ENCODE results near the gene RNU2-1.
"Not testable (repeated sequence)": the region's sequence is repeated elsewhere in the genome, so short reads cannot be mapped to it uniquely, and the experiment has no call there.

The RNU2-1 gene

DNA sequence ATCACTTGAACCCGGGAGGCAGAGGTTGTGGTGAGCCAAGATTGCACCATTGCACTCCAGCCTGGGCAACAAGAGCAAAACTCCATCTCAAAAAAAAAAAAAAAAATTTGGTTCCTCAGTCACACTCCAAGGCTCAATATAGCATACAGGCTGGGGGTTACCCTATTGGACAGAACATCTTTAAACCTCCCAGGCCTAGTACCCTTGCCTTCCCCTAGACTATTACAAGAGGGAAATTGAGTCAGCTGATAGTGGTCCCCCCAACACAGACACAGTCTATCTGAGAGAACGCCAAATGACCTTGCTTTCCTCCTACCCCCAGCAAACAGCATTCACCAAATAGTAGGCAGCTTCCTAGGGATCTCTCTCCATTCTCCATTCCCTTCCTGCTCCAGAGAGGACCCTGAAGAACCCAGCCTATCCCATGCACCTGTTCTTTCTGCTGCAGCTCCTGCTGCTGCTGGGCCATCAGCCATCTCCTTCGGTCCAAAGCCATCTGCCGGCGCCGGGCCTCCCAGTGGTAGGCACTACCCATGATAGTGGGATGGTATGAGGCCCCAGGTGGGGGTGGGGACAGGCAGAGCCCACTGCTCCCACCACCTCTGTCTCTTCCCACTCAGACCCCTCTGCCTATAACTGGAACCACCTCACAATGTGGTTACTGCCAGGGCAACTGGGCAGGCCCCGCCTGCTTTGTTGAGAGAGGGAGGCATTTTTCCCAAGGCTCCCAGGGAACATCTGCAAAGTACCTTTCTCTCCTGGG, 5.6 kb downstream of the RNU2-1 start, which contains the start of gene CCDC200:
TSS of gene CCDC200 (minus strand) at position 604 of the 763 bp plus-strand sequence. CDS start at position 535, 69 bp downstream.
- H3K4me3 ChIP-seq (ENCODE audit: low read depth in 1 of 2, low read length in 2 of 2); H3K27me3 ChIP-seq (ENCODE audit: low read depth, low read length); H3K9me3 ChIP-seq (ENCODE audit: control insufficient read depth in 1 of 2, low read length in 2 of 2); H3K4me1 ChIP-seq (ENCODE audit: control insufficient read depth in 1 of 2, insufficient read depth in 2 of 2, low read length in 2 of 2); H3K27ac ChIP-seq (ENCODE audit: low read length); H3K36me3 ChIP-seq (ENCODE audit: control insufficient read depth in 1 of 2, insufficient read depth in 2 of 2, low read length in 2 of 2): not testable (repeated sequence)

DNA sequence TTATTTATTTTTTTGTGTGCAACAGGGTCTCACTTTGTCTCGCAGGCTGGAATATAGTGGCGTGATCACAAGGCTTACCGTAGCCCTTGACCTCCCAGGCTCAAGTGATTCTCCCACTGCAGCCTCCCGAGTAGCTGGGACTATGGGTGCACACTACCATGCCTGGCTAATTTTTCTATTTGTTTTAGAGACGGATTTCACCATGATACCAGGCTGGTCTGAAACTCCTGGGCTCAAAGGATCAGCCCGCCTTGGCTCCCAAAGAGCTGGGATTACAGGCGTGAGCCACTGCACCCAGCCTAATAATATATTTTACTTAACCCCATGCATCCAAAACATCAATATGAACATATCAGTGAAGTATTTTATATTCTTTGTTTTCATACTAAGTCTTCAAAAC, 7.4 kb downstream of the RNU2-1 start:
- Histone ChIP-seq H3K9me3 (ENCODE audit: control insufficient read depth in 1 of 2, low read length in 2 of 2) (no peaks in the 10 kb centered on the region), H3K4me3 (ENCODE audit: low read depth in 1 of 2, low read length in 2 of 2) (no peak overlapping the region), H3K27me3 (ENCODE audit: low read depth, low read length) (no peaks in the 10 kb centered on the region), H3K4me1 (ENCODE audit: control insufficient read depth in 1 of 2, insufficient read depth in 2 of 2, low read length in 2 of 2) (no peaks in the 10 kb centered on the region), H3K27ac (ENCODE audit: low read length) (no peak overlapping the region), H3K36me3 (ENCODE audit: control insufficient read depth in 1 of 2, insufficient read depth in 2 of 2, low read length in 2 of 2) (peaks cover 0 to 8% of the 10 kb centered on the region in 2 donors)

- Histone ChIP-seq H3K27ac (ENCODE audit: low read length) (no peak overlapping the region), H3K4me1 (ENCODE audit: control insufficient read depth in 1 of 2, insufficient read depth in 2 of 2, low read length in 2 of 2) (no peaks in the 10 kb centered on the region), H3K36me3 (ENCODE audit: control insufficient read depth in 1 of 2, insufficient read depth in 2 of 2, low read length in 2 of 2) (peaks cover 0 to 8% of the 10 kb centered on the region in 2 donors), H3K9me3 (ENCODE audit: control insufficient read depth in 1 of 2, low read length in 2 of 2) (no peaks in the 10 kb centered on the region), H3K27me3 (ENCODE audit: low read depth, low read length) (no peaks in the 10 kb centered on the region), H3K4me3 (ENCODE audit: low read depth in 1 of 2, low read length in 2 of 2) (no peak overlapping the region)
These were observed 9.6 kb downstream of the RNU2-1 start for GRCh38 chr17:43224146-43224705.

- Histone ChIP-seq H3K27me3 (ENCODE audit: low read depth, low read length) (no peaks in the 10 kb centered on the region), H3K9me3 (ENCODE audit: control insufficient read depth in 1 of 2, low read length in 2 of 2) (no peaks in the 10 kb centered on the region), H3K4me3 (ENCODE audit: low read depth in 1 of 2, low read length in 2 of 2) (no peak overlapping the region), H3K27ac (ENCODE audit: low read length) (no peak overlapping the region), H3K36me3 (ENCODE audit: control insufficient read depth in 1 of 2, insufficient read depth in 2 of 2, low read length in 2 of 2) (peaks cover 8 to 28% of the 10 kb centered on the region in 2 donors), H3K4me1 (ENCODE audit: control insufficient read depth in 1 of 2, insufficient read depth in 2 of 2, low read length in 2 of 2) (no peaks in the 10 kb centered on the region)
These were observed 13.2 kb downstream of the RNU2-1 start for GRCh38 chr17:43220511-43221125.

DNA sequence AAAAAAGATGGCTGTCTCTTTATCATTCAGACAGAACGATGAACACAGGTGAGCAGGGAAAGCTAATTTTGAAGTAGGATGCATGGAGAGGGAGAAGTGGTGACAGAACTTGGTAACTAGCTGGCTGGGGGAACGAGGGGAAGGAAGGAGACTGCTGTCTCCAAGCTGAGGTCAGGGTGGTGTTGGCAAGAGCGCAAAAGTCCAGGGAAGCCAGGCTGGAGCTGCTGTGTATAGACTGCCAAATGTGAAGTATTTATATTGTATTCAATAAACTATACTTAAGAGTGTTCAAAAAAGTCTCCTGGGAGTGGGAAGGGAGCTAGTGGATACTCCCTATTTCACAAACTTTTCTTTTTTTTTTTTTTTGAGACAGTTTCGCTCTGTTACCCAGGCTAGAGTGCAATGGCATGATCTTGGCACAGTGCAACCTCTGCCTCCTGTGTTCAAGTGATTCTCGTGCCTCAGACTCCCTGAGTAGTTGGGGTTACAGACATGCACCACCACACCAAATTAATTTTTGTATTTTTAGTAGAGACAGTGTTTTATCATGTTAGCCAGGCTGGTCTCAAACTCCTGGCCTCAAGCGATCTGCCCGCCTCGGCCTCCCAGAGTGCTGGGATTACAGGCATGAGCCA, 13.9 kb downstream of the RNU2-1 start:
- Histone ChIP-seq H3K27ac (ENCODE audit: low read length) (no peak overlapping the region), H3K4me3 (ENCODE audit: low read depth in 1 of 2, low read length in 2 of 2) (no peak overlapping the region), H3K27me3 (ENCODE audit: low read depth, low read length) (no peaks in the 10 kb centered on the region), H3K4me1 (ENCODE audit: control insufficient read depth in 1 of 2, insufficient read depth in 2 of 2, low read length in 2 of 2) (no peaks in the 10 kb centered on the region), H3K36me3 (ENCODE audit: control insufficient read depth in 1 of 2, insufficient read depth in 2 of 2, low read length in 2 of 2) (peaks cover 8 to 32% of the 10 kb centered on the region in 2 donors), H3K9me3 (ENCODE audit: control insufficient read depth in 1 of 2, low read length in 2 of 2) (no peaks in the 10 kb centered on the region)

GRCh38 chr17:43219001-43219400, 14.8 kb downstream of the RNU2-1 start:
- Histone ChIP-seq H3K4me1 (ENCODE audit: control insufficient read depth in 1 of 2, insufficient read depth in 2 of 2, low read length in 2 of 2) (no peaks in the 10 kb centered on the region), H3K36me3 (ENCODE audit: control insufficient read depth in 1 of 2, insufficient read depth in 2 of 2, low read length in 2 of 2) (peaks cover 8 to 24% of the 10 kb centered on the region in 2 donors), H3K9me3 (ENCODE audit: control insufficient read depth in 1 of 2, low read length in 2 of 2) (no peaks in the 10 kb centered on the region)

GRCh38 chr17:43217614-43218087, 16.1 kb downstream of the RNU2-1 start:
- Histone ChIP-seq H3K36me3 (ENCODE audit: control insufficient read depth in 1 of 2, insufficient read depth in 2 of 2, low read length in 2 of 2) (peaks cover 8 to 24% of the 10 kb centered on the region in 2 donors), H3K27ac (ENCODE audit: low read length) (no peak overlapping the region), H3K27me3 (ENCODE audit: low read depth, low read length) (no peaks in the 10 kb centered on the region), H3K9me3 (ENCODE audit: control insufficient read depth in 1 of 2, low read length in 2 of 2) (no peaks in the 10 kb centered on the region), H3K4me1 (ENCODE audit: control insufficient read depth in 1 of 2, insufficient read depth in 2 of 2, low read length in 2 of 2) (peaks cover 0 to 8% of the 10 kb centered on the region in 2 donors), H3K4me3 (ENCODE audit: low read depth in 1 of 2, low read length in 2 of 2) (no peak overlapping the region)

More at GRCh38 chr17:43219001-43219400, 14.8 kb downstream of the RNU2-1 start:
- H3K4me3 ChIP-seq (ENCODE audit: low read depth in 1 of 2, low read length in 2 of 2), result no peak overlapping the region
- no peak overlapping the region for H3K27ac ChIP-seq (ENCODE audit: low read length)
- H3K27me3 ChIP-seq (ENCODE audit: low read depth, low read length), result no peaks in the 10 kb centered on the region

GRCh38 chr17:43216762-43217613, 16.8 kb downstream of the RNU2-1 start:
- no peaks in the 10 kb centered on the region for H3K9me3 ChIP-seq (ENCODE audit: control insufficient read depth in 1 of 2, low read length in 2 of 2)
- no peak overlapping the region for H3K4me3 ChIP-seq (ENCODE audit: low read depth in 1 of 2, low read length in 2 of 2)
- no peak overlapping the region for H3K27ac ChIP-seq (ENCODE audit: low read length)
- peaks cover 8 to 24% of the 10 kb centered on the region in 2 donors for H3K36me3 ChIP-seq (ENCODE audit: control insufficient read depth in 1 of 2, insufficient read depth in 2 of 2, low read length in 2 of 2)
- H3K4me1 ChIP-seq (ENCODE audit: control insufficient read depth in 1 of 2, insufficient read depth in 2 of 2, low read length in 2 of 2), result peaks cover 0 to 13% of the 10 kb centered on the region in 2 donors
- no peaks in the 10 kb centered on the region for H3K27me3 ChIP-seq (ENCODE audit: low read depth, low read length)

GRCh38 chr17:43216369-43216761, 17.4 kb downstream of the RNU2-1 start:
- Histone ChIP-seq H3K9me3 (ENCODE audit: control insufficient read depth in 1 of 2, low read length in 2 of 2) (no peaks in the 10 kb centered on the region), H3K4me3 (ENCODE audit: low read depth in 1 of 2, low read length in 2 of 2) (no peak overlapping the region), H3K27ac (ENCODE audit: low read length) (no peak overlapping the region), H3K36me3 (ENCODE audit: control insufficient read depth in 1 of 2, insufficient read depth in 2 of 2, low read length in 2 of 2) (peaks cover 8 to 24% of the 10 kb centered on the region in 2 donors), H3K27me3 (ENCODE audit: low read depth, low read length) (no peaks in the 10 kb centered on the region), H3K4me1 (ENCODE audit: control insufficient read depth in 1 of 2, insufficient read depth in 2 of 2, low read length in 2 of 2) (peaks cover 0 to 14% of the 10 kb centered on the region in 2 donors)

- H3K9me3 ChIP-seq (ENCODE audit: control insufficient read depth in 1 of 2, low read length in 2 of 2), result no peaks in the 10 kb centered on the region
- no peaks in the 10 kb centered on the region for H3K27me3 ChIP-seq (ENCODE audit: low read depth, low read length)
- H3K4me1 ChIP-seq (ENCODE audit: control insufficient read depth in 1 of 2, insufficient read depth in 2 of 2, low read length in 2 of 2), result peaks cover 5 to 18% of the 10 kb centered on the region in 2 donors
- H3K4me3 ChIP-seq (ENCODE audit: low read depth in 1 of 2, low read length in 2 of 2), result no peak overlapping the region
- H3K27ac ChIP-seq (ENCODE audit: low read length), result no peak overlapping the region
- H3K36me3 ChIP-seq (ENCODE audit: control insufficient read depth in 1 of 2, insufficient read depth in 2 of 2, low read length in 2 of 2), result peaks cover 11 to 24% of the 10 kb centered on the region in 2 donors
These were observed 18.4 kb downstream of the RNU2-1 start for GRCh38 chr17:43215341-43215740.

Data from muscle layer of duodenum (tissue), 2 donors.